Muscle of arm (tissue), 12 donors: ENCODE results near the gene NRG2. TPM values are rescaled to one million over a fixed set of nuclear protein-coding genes. Genes with fewer than 3 reads are reported as not detected.

Experiments
- DNase-seq: peaks from one replicate; pipeline ENCODE4 v3.0.0-alpha.2; 2013
- polyA plus RNA-seq, 12 donors: library from polyadenylated mRNA; unstranded; fragments of 120-200 nt; gene quantifications; one replicate each; pipeline ENCODE4 v1.2.1, GENCODE V29; 2013; ENCODE audit not compliant: insufficient read length in 12 of 12

NRG2 gene
- polyA plus RNA-seq, 12 donors = 0.81 to 2.7 (median 1.4) TPM; not detected in 2

GRCh38 chr5:139971202-139971725 is 71.8 kb downstream of the NRG2 start:
- DNase-seq = no peak

- DNase-seq = no peak
Observed at GRCh38 chr5:139969318-139969717, 73.8 kb downstream of the NRG2 start.

GRCh38 chr5:139968547-139969261 is 74.4 kb downstream of the NRG2 start:
- DNase-seq = peak; percentile 84

GRCh38 chr5:139967353-139967752 is 75.7 kb downstream of the NRG2 start:
- DNase-seq = no peak

GRCh38 chr5:139966856-139967255 is 76.2 kb downstream of the NRG2 start:
- no peak for DNase-seq

GRCh38 chr5:139964994-139965565 is 78.0 kb downstream of the NRG2 start:
- DNase-seq = no peak

- no peak for DNase-seq
Observed at GRCh38 chr5:139964266-139964993, 78.7 kb downstream of the NRG2 start.

- DNase-seq = no peak
Observed at GRCh38 chr5:139962445-139962844, 80.7 kb downstream of the NRG2 start.

GRCh38 chr5:139961435-139962157 is 81.5 kb downstream of the NRG2 start:
- no peak for DNase-seq

- DNase-seq = no peak
Observed at GRCh38 chr5:139960723-139961383, 82.2 kb downstream of the NRG2 start.

- no peak for DNase-seq
Observed at GRCh38 chr5:139958432-139959148, 84.5 kb downstream of the NRG2 start.

- no peak for DNase-seq
Observed at GRCh38 chr5:139956342-139956741, 86.8 kb downstream of the NRG2 start.

- DNase-seq = no peak
Observed at GRCh38 chr5:139955616-139956273, 87.4 kb downstream of the NRG2 start.

- DNase-seq = no peak
Observed at GRCh38 chr5:139955053-139955605, 88.0 kb downstream of the NRG2 start.

GRCh38 chr5:139954462-139954861 is 88.6 kb downstream of the NRG2 start:
- DNase-seq = no peak

GRCh38 chr5:139954022-139954421 is 89.1 kb downstream of the NRG2 start:
- DNase-seq = no peak

GRCh38 chr5:139952574-139952973 is 90.5 kb downstream of the NRG2 start:
- no peak for DNase-seq

GRCh38 chr5:139951983-139952382 is 91.1 kb downstream of the NRG2 start:
- no peak for DNase-seq

GRCh38 chr5:139951296-139951924 is 91.7 kb downstream of the NRG2 start:
- no peak for DNase-seq
